GM12878 (cell line): ENCODE measurements around the gene SLCO2B1.

Experiments
- EZH2 ChIP-seq: IDR thresholded peaks from 2 replicates; pipeline ENCODE4 v1.6.1; 2012; ENCODE audit warnings: low read depth, mild to moderate bottlenecking, control low read depth, inconsistent platforms, low read length, borderline replicate concordance; ENCODE audit not compliant: control insufficient read depth
- POLR2A ChIP-seq: IDR thresholded peaks from 2 replicates; pipeline ENCODE4 v1.6.1; 2011; ENCODE audit warnings: low read depth, mild to moderate bottlenecking, low read length
- TF ChIP-seq, protein P1 (sequence below), 3 experiments: IDR thresholded peaks in 2 of 3; conservative IDR thresholded peaks in 1 of 3; 2 replicates each; pipeline ENCODE4 v1.5.1; 2011; ENCODE audit warnings: low read depth in 3 of 3, low read length in 3 of 3, mild to moderate bottlenecking in 3 of 3, control low read depth in 2 of 3, moderate library complexity in 2 of 3, inconsistent platforms in 1 of 3, mixed read lengths in 1 of 3; ENCODE audit not compliant: control insufficient read depth in 2 of 3, insufficient read depth in 1 of 3; ENCODE audit errors: extremely low read depth in 1 of 3

- TF ChIP-seq EZH2: no peak
- no peak for TF ChIP-seq POLR2A
- TF ChIP-seq, protein P1, sequence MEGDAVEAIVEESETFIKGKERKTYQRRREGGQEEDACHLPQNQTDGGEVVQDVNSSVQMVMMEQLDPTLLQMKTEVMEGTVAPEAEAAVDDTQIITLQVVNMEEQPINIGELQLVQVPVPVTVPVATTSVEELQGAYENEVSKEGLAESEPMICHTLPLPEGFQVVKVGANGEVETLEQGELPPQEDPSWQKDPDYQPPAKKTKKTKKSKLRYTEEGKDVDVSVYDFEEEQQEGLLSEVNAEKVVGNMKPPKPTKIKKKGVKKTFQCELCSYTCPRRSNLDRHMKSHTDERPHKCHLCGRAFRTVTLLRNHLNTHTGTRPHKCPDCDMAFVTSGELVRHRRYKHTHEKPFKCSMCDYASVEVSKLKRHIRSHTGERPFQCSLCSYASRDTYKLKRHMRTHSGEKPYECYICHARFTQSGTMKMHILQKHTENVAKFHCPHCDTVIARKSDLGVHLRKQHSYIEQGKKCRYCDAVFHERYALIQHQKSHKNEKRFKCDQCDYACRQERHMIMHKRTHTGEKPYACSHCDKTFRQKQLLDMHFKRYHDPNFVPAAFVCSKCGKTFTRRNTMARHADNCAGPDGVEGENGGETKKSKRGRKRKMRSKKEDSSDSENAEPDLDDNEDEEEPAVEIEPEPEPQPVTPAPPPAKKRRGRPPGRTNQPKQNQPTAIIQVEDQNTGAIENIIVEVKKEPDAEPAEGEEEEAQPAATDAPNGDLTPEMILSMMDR (IDR thresholded peaks at IDR 0.05 in 2 of 3, conservative IDR thresholded peaks at IDR 0.05 in 1 of 3; ENCODE audit: control insufficient read depth in 2 of 3, extremely low read depth in 1 of 3, insufficient read depth in 1 of 3, low read depth in 3 of 3, low read length in 3 of 3): no peak
Measured at GRCh38 chr11:75193271-75193670, 42.4 kb downstream of the SLCO2B1 start.
